HepG2 (cell line): Measurements from ENCODE around the gene ZKSCAN4. TPM values are rescaled to one million over a fixed set of nuclear protein-coding genes. Genes with fewer than 3 reads are reported as not detected.

Experiments
- ATF4 ChIP-seq, 2 experiments: fragments of 450-650 bp in 1 of 2; sonication (generic) in 1 of 2; formaldehyde crosslinking; IDR thresholded peaks; 2 replicates each; pipeline versions ENCODE4 v1.5.0 to v1.8.0; 2020 to 2022; ENCODE audit warnings: mild to moderate bottlenecking in 1 of 2, missing genetic modification reagents in 1 of 2
- E2F1 ChIP-seq: sonication (generic); formaldehyde crosslinking; IDR thresholded peaks from 2 replicates; pipeline ENCODE4 v1.5.0; 2020; ENCODE audit warnings: missing genetic modification reagents
- GATA4 ChIP-seq: sonication (generic); IDR thresholded peaks from 2 replicates; pipeline ENCODE4 v1.6.1; 2016; ENCODE audit warnings: antibody characterized with exemption, low read depth, borderline replicate concordance
- GZF1 ChIP-seq: sonication (generic); formaldehyde crosslinking; IDR thresholded peaks from 2 replicates; pipeline ENCODE4 v1.5.1; 2020; ENCODE audit warnings: mild to moderate bottlenecking, missing genetic modification reagents
- HBP1 ChIP-seq: IDR thresholded peaks from 2 replicates; pipeline ENCODE4 v1.6.1; 2016; ENCODE audit warnings: low read depth, control low read depth
- HINFP ChIP-seq: sonication (generic); formaldehyde crosslinking; IDR thresholded peaks from 2 replicates; pipeline ENCODE4 v1.4.0; 2020; ENCODE audit warnings: low read depth, mild to moderate bottlenecking, missing genetic modification reagents
- IKZF1 ChIP-seq: fragments of 450-650 bp; IDR thresholded peaks from 2 replicates; pipeline ENCODE4 v1.7.1; 2016
- IRF9 ChIP-seq: sonication (generic); formaldehyde crosslinking; IDR thresholded peaks from 2 replicates; pipeline ENCODE4 v1.8.0; 2022; ENCODE audit warnings: missing genetic modification reagents, mild to moderate bottlenecking, borderline replicate concordance
- JUN ChIP-seq: sonication (generic); formaldehyde crosslinking; IDR thresholded peaks from 2 replicates; pipeline ENCODE4 v1.4.0; 2020; ENCODE audit warnings: mild to moderate bottlenecking, missing genetic modification reagents
- NRL ChIP-seq: sonication (generic); formaldehyde crosslinking; IDR thresholded peaks from 2 replicates; pipeline ENCODE4 v1.5.0; 2020; ENCODE audit warnings: missing genetic modification reagents, mild to moderate bottlenecking, moderate library complexity, borderline replicate concordance
- PITX1 ChIP-seq: sonication (generic); formaldehyde crosslinking; IDR thresholded peaks from 2 replicates; pipeline ENCODE4 v1.5.1; 2020; ENCODE audit warnings: mild to moderate bottlenecking, missing genetic modification reagents
- RFXAP ChIP-seq: sonication (generic); formaldehyde crosslinking; IDR thresholded peaks from 2 replicates; pipeline ENCODE4 v1.4.0; 2020; ENCODE audit warnings: missing genetic modification reagents, borderline replicate concordance
- ZBTB2 ChIP-seq: sonication (generic); formaldehyde crosslinking; IDR thresholded peaks from 2 replicates; pipeline ENCODE4 v1.8.0; 2022; ENCODE audit warnings: low read depth, missing genetic modification reagents
- ZNF354B ChIP-seq: sonication (generic); formaldehyde crosslinking; IDR thresholded peaks from 2 replicates; pipeline ENCODE4 v1.8.0; 2022; ENCODE audit warnings: mild to moderate bottlenecking, missing genetic modification reagents
- ZNF430 ChIP-seq: sonication (generic); formaldehyde crosslinking; IDR thresholded peaks from 2 replicates; pipeline ENCODE4 v1.9.0; 2021; ENCODE audit warnings: mild to moderate bottlenecking, missing genetic modification reagents
- ZNF782 ChIP-seq: sonication (generic); formaldehyde crosslinking; IDR thresholded peaks from 2 replicates; pipeline ENCODE4 v1.4.0; 2020; ENCODE audit warnings: missing genetic modification reagents, mild to moderate bottlenecking, borderline replicate concordance
- ZXDC ChIP-seq: sonication (generic); formaldehyde crosslinking; IDR thresholded peaks from 2 replicates; pipeline ENCODE4 v1.5.0; 2020; ENCODE audit warnings: mild to moderate bottlenecking, missing genetic modification reagents
- polyA plus RNA-seq, 8 experiments: library from polyadenylated mRNA; depleted of rRNA in 3 of 8; stranded (reverse) in 7 of 8; unstranded in 1 of 8; fragments of >200 nt; fragmentation: Illumina TruSeq in 4 of 8; extraction: Trizol in 4 of 8; gene quantifications; 2 replicates each; pipeline versions ENCODE4 v1.2.1 to v1.2.3, GENCODE V29; 2011 to 2016; ENCODE audit warnings: low read depth in 4 of 8, missing spikeins in 1 of 8, mixed read lengths in 1 of 8; ENCODE audit not compliant: insufficient read depth in 1 of 8
- total RNA-seq, 5 experiments: library from RNA; depleted of rRNA; stranded (reverse); fragments of >200 nt; fragmentation: Illumina TruSeq; extraction: Trizol; gene quantifications; 2 replicates each; pipeline ENCODE4 v1.2.3, GENCODE V29; 2016; ENCODE audit warnings: low read depth in 1 of 5

ZKSCAN4 gene
- total and polyA plus RNA-seq, 2 of the 13 experiments (the other 11 are each of a cell fraction or from before 2014, with no cell fraction given), result 2.9 to 7.8 TPM

- TF ChIP-seq E2F1 (CRISPR knock-in tag) (peak; percentile 48; the same call in 1 of the 2 replicates), NRL (CRISPR knock-in tag) (peak; percentile 98), ZNF782 (CRISPR knock-in tag) (peak; percentile 87; the same call in 1 of the 2 replicates), ZBTB2 (CRISPR knock-in tag) (no peak), HINFP (peak; percentile 45; the same call in 1 of the 2 replicates), GATA4 (0 out of 2 replicates have a peak, but pooled peaks have one; percentile 68), ZNF430 (CRISPR knock-in tag) (peak; percentile 86; the same call in 1 of the 2 replicates), ZNF354B (CRISPR knock-in tag) (no peak), PITX1 (CRISPR knock-in tag) (peak; percentile 94), RFXAP (peak; percentile 95), ATF4 (CRISPR knock-in tag; IDR thresholded peaks at IDR 0.05) (peak in 1 of 2 experiments; percentile 54; a peak in 1 of 4 replicates), ZXDC (CRISPR knock-in tag) (no peak), HBP1 (CRISPR knock-in tag) (peak; percentile 75), IKZF1 (no peak), JUN (CRISPR knock-in tag) (peak; percentile 43; the same call in 1 of the 2 replicates), IRF9 (peak; percentile 57; the same call in 1 of the 2 replicates), GZF1 (peak; percentile 85)
These were observed 15.1 kb upstream of the ZKSCAN4 start, which contains the start of gene ZSCAN26 (continued) for GRCh38 chr6:28266962-28267694.
